GM19452 (cell line): ENCODE data around the gene SLCO1B1.
"Not testable (repeated sequence)": the region's sequence is repeated elsewhere in the genome, so short reads cannot be mapped to it uniquely, and the experiment has no call there.

Experiments
- ATAC-seq: cut with Tn5 transposase; IDR thresholded peaks from one replicate; pipeline ENCODE4 v1.9.1; 2021; ENCODE audit not compliant: unreplicated experiment

Gene SLCO1B1, protein sequence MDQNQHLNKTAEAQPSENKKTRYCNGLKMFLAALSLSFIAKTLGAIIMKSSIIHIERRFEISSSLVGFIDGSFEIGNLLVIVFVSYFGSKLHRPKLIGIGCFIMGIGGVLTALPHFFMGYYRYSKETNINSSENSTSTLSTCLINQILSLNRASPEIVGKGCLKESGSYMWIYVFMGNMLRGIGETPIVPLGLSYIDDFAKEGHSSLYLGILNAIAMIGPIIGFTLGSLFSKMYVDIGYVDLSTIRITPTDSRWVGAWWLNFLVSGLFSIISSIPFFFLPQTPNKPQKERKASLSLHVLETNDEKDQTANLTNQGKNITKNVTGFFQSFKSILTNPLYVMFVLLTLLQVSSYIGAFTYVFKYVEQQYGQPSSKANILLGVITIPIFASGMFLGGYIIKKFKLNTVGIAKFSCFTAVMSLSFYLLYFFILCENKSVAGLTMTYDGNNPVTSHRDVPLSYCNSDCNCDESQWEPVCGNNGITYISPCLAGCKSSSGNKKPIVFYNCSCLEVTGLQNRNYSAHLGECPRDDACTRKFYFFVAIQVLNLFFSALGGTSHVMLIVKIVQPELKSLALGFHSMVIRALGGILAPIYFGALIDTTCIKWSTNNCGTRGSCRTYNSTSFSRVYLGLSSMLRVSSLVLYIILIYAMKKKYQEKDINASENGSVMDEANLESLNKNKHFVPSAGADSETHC

DNA sequence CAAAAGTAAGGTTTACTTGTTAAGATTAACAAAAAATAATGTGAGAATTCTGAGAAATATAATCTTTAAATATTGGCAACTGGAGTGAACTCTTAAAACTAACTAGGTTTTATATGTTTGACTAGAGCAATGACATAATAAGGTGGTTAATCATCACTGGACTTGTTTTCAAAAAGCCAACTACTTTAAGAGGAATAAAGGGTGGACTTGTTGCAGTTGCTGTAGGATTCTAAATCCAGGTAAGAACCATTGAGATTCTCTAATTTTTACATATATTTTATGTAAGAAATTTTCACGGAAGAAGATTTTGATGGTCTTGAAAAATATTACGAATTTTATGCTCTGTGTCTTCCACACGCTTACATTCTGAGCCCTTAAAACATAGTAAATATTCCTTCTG, at the start of gene SLCO1B1:
SLCO1B1 (plus strand) TSS at position 197 of the 400 bp plus-strand sequence. CDS start 10,381 bp downstream, outside the sequence.
- no peak for ATAC-seq

DNA sequence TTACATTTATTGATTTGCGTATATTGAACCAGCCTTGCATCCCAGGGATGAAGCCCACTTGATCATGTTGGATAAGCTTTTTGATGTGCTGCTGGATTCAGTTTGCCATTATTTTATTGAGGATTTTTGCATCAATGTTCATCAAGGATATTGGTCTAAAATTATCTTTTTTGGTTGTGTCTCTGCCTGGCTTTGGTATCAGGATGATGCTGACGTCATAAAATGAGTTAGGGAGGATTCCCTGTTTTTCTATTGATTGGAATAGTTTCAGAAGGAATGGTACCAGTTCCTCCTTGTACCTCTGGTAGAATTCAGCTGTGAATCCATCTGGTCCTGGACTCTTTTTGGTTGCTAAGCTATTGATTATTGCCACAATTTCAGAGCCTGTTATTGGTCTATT, 46.2 kb upstream of the SLCO1B1 start:
- ATAC-seq = not testable (repeated sequence)

DNA sequence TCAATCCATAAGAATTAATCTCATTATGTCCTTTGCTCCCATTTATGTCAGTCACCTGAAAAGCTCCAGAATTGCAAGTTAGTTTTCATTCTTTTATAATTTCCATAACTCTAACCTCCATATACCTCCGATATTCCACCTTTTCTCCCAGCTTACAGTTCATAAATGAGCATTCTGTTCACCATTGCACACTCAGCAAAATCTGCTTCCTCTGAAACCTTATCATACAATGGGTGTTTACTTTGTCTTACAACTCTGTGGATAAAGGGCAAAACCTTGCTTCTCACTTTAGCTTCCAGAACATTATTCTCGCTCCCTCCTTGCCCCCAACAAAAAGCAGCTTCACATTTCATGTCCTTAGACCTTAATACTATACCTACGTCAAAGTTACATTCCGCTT, 19.3 kb upstream of the SLCO1B1 start:
- ATAC-seq = no peak

DNA sequence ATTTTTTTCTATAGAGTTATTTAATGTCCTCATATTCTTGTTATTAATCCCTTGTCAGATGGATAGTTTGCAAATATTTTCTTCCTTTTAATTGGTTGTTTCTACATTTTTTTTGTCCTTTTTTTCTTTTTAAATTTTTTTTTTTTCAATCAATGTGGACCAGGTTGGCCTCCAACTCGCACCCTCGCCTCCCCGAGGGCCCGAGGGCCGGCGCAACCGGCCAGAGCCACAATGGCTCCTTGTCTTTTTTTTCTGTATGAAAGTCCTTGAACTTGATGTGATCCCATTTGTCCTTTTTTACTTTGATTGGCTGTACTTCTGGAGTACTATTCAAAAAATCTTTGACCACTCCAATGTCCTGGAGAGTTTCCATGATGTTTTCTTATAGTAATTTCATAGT, 17.7 kb upstream of the SLCO1B1 start:
- ATAC-seq = no peak

DNA sequence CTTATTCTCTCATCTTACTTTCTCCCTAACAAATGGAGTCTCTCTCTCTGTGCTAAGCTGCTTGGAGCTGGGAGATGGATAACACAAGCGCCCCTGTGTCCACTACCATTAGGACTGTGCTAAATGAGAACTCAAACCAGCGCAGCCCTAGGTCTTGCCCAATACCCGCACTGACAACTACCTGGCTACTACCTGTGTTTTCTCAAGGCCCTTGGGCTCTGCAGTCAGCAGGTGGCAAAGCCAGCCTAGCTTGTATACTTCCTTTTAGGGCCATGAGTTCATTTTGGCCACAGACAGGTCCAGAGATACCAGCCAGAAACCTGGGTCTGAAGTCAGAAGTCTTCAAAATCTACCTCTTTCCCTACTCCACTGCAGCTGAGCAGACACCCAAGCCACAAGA, 13.0 kb upstream of the SLCO1B1 start:
- ATAC-seq = no peak

DNA sequence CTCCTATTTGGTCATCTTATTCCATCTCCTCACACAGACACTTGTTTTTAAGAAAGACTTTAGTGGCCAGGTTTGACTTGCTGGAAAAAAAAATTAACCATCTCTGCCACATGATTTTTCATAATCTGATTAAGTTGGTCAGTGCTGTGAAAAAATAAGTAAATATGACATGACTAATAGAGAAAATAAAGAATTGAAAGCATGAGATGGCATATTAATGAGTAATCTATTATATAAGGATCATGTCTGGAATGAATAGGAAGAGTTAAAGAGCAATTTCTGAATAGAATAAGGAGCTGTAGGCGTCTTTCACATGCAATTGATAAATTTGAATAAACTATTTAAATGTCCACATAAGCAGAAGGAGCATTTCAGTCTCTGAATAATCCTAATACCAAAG, 12.2 kb upstream of the SLCO1B1 start:
- ATAC-seq = no peak

DNA sequence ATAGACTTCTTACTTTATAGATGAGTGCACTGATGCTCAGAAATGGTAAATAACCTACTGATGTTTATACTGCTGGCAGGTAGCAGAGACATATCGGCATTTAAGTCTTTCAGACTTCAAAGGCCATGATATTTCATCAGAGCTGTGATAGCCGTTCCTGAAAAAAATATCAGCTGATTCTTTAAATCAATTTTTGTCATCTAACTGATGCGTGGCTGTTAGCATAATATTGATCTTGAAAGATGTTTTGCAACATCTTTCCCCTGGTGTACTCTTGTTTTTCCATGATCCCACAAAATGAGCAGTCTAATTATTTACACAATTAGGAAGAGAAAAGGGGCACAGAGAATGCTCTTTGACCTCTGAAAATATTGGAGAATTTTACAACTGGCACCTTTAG, 1.6 kb upstream of the SLCO1B1 start:
- no peak for ATAC-seq

DNA sequence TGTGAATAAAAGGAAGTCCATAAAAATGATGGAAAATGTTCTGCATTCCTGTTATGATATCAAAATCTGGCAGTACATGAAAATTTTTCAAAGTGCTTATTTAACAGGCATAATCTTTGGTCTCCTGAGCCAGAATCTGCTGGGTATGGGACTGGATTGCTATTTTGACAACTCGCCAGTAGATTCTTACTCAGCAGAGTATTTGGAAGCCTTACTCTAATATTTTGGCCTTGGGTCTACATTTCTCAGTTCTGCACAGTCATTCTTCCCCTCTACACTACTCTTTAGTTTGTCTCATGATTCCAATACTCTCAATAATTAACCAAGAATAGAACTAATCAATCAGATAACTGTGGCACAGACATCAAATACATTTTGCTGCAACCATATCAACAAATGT, 1.1 kb upstream of the SLCO1B1 start:
- no peak for ATAC-seq

DNA sequence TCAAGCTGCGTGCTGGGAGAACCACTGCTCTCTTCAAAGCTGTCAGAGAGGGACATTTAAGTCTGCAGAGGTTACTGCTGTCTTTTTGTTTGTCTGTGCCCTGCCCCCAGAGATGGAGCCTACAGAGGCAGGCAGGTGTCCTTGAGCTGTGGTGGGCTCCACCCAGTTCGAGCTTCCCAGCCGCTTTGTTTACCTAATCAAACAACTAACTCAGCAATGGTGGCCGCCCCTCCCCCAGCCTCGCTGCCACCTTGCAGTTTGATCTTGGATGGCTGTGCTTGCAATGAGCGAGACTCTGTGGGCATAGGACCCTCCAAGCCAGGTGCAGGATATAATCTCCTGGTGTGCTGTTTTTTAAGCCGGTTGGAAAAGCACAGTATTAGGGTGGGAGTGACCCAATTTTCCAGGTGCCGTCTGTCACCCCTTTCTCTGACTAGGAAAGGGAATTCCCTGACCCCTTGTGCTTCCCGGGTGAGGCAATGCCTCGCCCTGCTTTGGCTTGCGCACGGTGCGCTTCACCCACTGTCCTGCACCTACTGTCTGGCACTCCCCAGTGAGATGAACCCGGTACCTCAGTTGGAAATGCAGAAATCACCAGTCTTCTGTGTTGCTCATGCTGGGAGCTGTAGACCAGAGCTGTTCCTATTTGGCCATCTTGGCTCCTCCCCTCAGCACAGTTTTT, 6.5 kb downstream of the SLCO1B1 start:
- not testable (repeated sequence) for ATAC-seq

DNA sequence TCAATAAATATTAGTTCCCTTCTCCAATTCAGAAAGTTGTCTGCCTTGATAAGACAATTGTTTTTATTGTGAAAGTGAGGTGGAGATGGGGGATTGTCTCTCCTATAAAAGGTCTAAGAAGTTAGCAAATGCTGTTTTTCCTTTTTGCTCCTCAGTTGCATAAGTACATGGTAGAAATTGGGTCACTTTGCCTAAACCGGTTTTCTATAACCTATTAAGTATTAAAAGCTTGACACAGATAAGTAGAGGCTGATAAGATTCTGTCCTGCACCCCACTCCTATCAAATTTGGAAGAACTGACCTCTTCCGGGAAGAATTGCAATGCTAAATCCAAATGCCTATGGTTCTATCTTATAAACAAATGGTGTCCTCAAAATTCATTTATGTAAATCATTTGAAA, 7.0 kb downstream of the SLCO1B1 start:
- ATAC-seq = no peak

DNA sequence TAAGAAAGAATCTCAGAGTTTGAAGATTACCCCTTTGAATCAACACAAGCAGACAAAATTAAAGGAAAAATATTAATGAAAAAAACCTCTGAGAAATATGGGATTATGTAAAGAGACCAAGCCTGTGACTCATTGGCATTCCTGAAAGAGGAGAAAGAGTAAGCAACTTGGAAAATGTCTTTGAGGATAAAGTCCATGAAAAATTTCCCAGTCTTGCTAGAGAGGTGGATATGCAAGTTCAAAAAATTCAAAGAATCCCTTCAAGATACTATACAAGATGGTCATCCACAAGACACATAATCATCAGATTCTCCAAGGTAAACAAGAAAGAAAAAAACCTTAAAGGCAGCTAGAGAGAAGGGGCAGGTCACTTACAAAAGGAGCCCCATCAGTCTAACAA, 13.3 kb downstream of the SLCO1B1 start:
- ATAC-seq = no peak

DNA sequence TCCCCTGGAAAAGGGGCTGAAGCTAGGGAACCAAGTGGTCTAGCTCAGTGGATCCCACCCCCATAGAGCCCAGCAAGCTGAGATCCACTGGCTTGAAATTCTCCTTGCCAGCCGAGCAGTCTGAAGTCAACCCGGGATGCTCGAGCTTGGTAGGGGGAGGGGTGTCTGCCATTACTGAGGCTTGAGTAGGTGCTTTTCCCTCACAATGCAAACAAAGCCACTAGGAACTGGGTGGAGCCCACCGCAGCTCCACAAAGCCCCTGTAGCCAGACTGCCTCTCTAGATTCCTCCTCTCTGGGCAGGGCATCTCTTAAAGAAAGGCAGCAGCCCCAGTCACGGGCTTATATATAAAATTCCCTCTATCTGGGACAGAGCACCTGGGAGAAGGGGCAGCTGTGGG, 18.9 kb downstream of the SLCO1B1 start:
- not testable (repeated sequence) for ATAC-seq

DNA sequence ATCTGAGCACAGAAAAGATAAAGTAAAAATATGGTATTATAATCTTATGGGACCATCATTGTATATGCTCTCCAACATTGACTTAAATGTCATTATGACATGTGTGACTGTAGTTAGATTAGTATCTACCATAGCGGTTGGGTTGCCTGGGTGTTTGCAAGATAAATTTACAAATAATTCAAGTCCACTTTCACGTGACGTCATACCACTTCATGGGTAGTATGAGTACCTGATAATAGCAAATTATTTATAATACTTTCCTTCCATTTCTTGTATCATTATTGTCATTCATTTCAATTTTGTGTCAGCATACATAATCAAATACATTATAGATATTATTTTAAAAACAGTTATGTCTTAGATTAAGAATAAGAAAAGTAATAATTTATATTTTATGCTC, 20.2 kb downstream of the SLCO1B1 start:
- no peak for ATAC-seq

DNA sequence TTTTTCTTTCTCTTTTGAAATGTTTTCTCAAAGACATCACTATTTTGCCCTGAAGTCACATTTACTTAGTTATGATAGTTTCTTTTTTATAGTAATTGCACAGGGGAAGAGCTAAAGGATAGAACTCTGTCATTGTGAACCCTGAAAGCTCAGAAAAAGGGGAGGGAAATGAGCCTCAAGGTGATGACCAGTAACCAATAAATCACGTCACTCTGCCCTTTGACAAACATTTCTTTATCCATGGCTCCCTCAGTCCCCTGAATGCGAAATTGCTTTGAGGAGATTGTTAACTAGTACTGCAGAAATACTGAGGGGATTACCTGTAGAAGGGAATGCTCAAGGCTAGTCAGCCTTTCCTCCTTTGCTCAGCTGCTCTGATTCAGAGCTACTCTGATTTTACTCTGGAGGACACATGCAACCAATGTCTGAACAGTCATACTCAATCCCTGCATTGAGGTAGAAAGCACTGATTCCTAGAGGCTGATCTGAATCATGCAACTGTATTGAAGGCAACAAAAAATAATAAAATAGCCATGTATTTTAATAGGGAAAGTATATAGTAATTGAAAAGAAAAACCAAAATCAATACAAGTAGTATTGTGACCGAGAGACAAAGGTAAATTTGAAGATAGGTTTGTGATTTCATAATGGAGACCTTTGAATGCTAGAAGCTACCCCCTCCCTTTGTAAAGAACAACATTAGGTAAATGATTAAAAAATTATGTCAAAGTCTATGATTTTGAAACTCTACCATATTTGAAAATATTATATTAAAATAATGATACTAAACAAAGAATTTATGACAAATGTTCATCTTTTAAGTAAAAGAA, 24.7 kb downstream of the SLCO1B1 start:
- no peak for ATAC-seq

DNA sequence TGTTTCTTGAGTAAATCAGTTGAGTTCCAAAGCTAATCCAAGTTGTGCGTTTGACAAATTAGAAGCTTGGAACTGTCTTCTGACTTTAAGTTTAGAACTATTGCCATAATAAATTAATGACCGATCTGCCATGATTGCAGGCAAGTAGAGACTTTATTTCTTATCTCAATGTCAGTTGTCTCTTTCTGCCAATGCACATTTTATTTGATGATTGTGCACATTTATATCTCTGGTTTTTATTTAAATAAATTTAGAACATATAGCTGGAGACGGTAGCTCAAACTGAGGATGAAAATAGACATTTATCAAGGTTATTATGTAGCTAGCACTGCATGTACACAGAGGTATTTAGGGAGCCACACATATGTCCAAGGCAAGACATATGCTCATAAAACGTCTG, 34.1 kb downstream of the SLCO1B1 start:
- no peak for ATAC-seq

DNA sequence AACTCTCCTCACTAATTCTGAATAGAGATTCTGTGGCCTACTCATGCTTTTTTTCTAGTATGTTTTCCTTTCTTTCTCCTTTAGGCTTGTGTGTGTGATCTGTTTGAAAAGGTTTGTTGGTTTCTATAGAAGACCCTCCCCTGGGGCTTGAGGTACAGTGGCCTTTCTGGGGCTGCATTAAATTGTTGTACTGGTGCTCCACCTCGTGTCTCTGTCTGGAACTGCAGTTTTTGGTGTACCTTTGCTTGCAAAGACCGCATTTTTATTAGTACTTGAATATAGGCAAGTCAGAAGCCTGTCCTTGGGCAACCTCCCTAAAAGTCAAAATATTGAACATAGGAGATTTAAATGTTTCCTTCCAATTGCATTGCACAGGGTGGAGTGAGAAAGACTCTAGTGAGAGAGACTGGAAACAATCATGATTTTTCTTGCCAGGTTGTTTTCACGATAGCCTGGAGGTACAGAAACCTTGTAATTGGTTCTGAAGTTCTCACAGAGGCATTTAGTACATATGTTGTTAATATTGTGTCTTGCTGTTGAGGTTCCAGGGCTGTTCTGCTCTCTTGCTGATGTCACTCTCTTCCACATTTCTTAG, 39.0 kb downstream of the SLCO1B1 start:
- ATAC-seq = peak; percentile 67

DNA sequence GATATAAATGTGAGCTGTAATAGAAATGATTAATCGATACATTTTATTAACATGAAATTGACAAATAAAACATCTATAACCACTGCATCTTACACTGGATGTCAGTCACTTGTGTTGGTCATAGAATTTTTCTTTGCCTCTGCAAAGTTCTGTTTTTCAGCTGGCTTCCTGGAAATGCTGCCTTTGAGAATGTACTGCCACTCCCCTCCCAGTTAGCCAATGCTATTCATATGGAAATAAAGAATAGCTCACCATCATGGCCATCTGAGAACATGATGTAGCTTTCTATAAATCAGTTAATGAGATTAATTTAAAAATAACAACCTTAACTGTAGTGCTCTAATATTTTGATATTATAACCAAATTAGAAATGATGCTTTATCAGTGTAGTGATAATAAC, 41.1 kb downstream of the SLCO1B1 start:
- ATAC-seq = no peak

DNA sequence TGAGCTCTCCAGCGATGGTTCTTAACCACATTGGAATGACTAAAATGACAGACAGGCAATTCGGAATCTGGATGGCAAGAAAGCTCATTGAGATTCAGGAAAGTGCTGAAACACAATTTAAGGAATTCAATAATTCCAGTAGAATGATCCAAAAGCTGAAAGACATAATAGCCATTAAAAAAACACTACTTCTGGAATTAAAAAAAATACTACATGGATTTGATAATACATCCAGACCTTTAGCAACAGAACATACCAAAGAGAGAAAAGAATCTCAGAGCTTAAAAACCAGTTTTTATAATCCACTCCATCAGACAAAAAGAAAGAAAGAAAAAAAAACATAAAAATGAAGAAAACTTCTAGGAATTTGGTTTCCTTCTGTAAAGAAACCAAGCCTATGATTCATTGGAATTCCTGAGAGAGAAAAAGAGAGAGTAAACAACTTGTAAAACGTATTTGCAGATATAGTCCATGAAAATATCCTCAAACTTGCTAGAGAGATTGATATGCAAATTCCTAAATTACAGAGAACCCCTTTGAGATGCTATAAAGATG, 52.8 kb downstream of the SLCO1B1 start:
- ATAC-seq = no peak

DNA sequence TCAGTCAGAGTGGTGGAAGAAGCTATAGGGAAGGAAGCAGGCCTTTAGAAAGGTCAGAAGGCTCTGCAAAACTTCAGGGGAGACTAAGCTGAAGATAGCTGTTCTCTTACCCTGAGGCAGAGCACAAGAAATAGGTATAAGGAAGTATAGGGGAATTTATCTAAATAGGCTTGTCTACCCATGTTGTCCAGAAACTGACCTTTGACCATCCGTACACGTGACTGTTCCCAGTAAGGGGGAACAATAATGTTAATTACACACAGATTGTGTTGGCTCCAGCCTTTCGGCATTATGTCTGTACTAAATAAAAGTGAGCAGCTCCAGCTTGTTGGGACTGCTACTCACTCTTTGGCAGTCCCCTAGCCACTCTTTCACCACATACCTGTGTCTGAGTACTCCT, 59.0 kb downstream of the SLCO1B1 start:
- no peak for ATAC-seq

DNA sequence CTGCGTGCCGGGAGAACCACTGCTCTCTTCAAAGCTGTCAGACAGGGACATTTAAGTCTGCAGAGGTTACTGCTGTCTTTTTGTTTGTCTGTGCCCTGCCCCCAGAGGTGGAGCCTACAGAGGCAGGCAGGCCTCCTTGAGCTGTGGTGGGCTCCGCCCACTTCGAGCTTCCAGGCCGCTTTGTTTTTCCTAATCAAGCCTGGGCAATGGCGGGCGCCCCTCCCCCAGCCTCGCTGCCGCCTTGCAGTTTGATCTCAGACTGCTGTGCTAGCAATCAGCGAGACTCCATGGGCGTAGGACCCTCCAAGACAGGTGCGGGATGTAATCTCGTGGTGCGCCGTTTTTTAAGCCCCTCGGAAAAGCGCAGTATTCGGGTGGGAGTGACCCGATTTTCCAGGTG, 83.4 kb downstream of the SLCO1B1 start:
- ATAC-seq = not testable (repeated sequence)
